Ishikawa (cell line): ENCODE data around the gene RANBP17.

Source experiments
- EP300 ChIP-seq: IDR thresholded peaks from 2 replicates; pipeline ENCODE4 v1.6.1; 2012; ENCODE audit warnings: borderline replicate concordance
- MAX ChIP-seq: IDR thresholded peaks from 2 replicates; pipeline ENCODE4 v1.6.1; 2012
- RAD21 ChIP-seq: IDR thresholded peaks from 2 replicates; pipeline ENCODE4 v1.6.1; 2012; ENCODE audit warnings: low read depth
- REST ChIP-seq: IDR thresholded peaks from 2 replicates; pipeline ENCODE4 v1.6.1; 2012; ENCODE audit warnings: low read depth, mild to moderate bottlenecking

DNA sequence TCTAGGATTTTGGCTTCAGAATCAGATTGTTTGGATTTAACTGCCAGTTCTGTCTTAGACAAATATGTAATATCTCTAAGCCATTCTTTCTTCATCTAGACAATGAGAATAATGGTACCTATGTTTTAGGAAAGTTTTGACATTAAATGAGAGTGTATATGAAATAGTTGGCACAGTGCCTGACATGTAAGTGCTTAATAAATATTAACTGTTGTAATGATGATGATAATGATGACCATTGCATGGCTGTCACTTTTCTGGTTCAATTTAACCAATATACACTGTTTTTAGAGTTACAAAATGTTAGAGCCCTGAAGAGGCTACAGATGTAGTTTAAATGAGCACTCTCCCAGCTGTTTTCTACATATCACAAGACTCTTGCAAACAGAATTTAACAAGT lies 131.7 kb downstream of the RANBP17 start:
- TF ChIP-seq REST: no peak
- no peak for TF ChIP-seq EP300
- TF ChIP-seq RAD21: no peak
- no peak for TF ChIP-seq MAX
